ENCODE data around the gene GPC5.

GPC5 gene

DNA sequence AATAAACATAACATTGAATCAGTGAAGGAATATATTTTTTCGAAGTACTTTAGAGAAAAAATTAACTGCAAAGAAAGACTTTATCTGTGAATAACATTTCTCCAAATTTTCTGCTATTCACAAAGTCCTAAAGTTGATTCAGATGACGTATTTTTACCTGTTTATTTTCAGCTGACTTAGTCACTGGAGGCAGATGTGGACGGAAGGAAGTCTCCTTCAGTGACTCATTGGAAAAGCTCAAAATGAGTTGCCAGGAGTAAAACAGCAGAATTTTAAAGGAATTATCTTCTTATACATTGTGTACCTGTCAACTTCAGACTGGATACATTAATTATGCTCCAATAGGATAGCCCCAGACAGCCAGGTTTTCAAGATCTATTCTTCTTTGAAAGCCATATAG lies 1148.8 kb downstream of the GPC5 start:
- H3K36me3 ChIP-seq (replicated peaks; ENCODE audit: low read depth, low read length), result peaks cover under 1% of the 10 kb centered on the region
- H3K9ac ChIP-seq (ENCODE audit: low read length), result no peak overlapping the region
- peak overlapping the region; percentile 30 for H3K27ac ChIP-seq (ENCODE audit: low read length)
- peaks cover 21% of the 10 kb centered on the region for H3K4me1 ChIP-seq (ENCODE audit: low read length)
- H3K27me3 ChIP-seq (ENCODE audit: low read depth, low read length), result no peaks in the 10 kb centered on the region
- H3K9me3 ChIP-seq (ENCODE audit: insufficient read depth, low read length), result peaks cover 3% of the 10 kb centered on the region; the same call in 1 of the 2 replicates
- no peak overlapping the region for H3K4me3 ChIP-seq (ENCODE audit: low read length)
- no peaks in the 10 kb centered on the region for H4K20me1 ChIP-seq (ENCODE audit: insufficient read depth, low read length)
- H2AFZ ChIP-seq (ENCODE audit: low read depth, low read length), result no peak overlapping the region
- peak overlapping the region; percentile 9; the same call in 1 of the 2 replicates for H3K4me2 ChIP-seq (ENCODE audit: low read length)
- TF ChIP-seq CTCF (IDR thresholded peaks at IDR 0.05; ENCODE audit: low read depth, low read length), result no peak
- TF ChIP-seq EZH2phosphoT487 (IDR thresholded peaks at IDR 0.05; ENCODE audit: low read depth), result no peak
- no peaks in the 10 kb centered on the region for H3K79me2 ChIP-seq (ENCODE audit: low read length)

DNA sequence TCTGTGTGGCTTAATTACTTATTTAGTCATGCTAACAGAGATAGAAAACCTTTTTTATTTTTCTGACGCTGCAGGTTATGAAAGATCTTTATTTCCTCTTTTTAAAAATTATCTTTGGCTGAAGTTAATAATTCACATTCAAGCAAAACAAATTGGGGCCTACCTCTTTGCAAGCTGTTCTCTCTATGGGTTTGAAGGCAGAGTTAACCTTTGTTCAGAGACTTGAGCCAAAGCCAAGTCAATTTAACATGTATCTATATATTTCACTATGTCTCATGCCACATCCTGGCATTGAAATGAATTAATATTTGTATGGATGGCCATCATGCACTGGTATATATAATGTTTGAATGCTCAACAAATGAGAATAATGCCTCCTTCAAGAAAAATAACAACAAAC lies 1150.9 kb downstream of the GPC5 start:
- no peaks in the 10 kb centered on the region for H3K27me3 ChIP-seq (ENCODE audit: low read depth, low read length)
- H3K9ac ChIP-seq (ENCODE audit: low read length), result no peak overlapping the region
- H3K9me3 ChIP-seq (ENCODE audit: insufficient read depth, low read length), result no peaks in the 10 kb centered on the region
- TF ChIP-seq EZH2phosphoT487 (IDR thresholded peaks at IDR 0.05; ENCODE audit: low read depth) (no peak), CTCF (IDR thresholded peaks at IDR 0.05; ENCODE audit: low read depth, low read length) (no peak)
- no peaks in the 10 kb centered on the region for H3K79me2 ChIP-seq (ENCODE audit: low read length)
- peak overlapping the region; percentile 16; the same call in 1 of the 2 replicates for H2AFZ ChIP-seq (ENCODE audit: low read depth, low read length)
- H4K20me1 ChIP-seq (ENCODE audit: insufficient read depth, low read length), result no peaks in the 10 kb centered on the region
- peaks cover 21% of the 10 kb centered on the region for H3K4me1 ChIP-seq (ENCODE audit: low read length)
- H3K27ac ChIP-seq (ENCODE audit: low read length), result peak overlapping the region; percentile 68
- no peak overlapping the region for H3K4me3 ChIP-seq (ENCODE audit: low read length)
- H3K36me3 ChIP-seq (replicated peaks; ENCODE audit: low read depth, low read length), result no peaks in the 10 kb centered on the region
- peak overlapping the region; percentile 42 for H3K4me2 ChIP-seq (ENCODE audit: low read length)

DNA sequence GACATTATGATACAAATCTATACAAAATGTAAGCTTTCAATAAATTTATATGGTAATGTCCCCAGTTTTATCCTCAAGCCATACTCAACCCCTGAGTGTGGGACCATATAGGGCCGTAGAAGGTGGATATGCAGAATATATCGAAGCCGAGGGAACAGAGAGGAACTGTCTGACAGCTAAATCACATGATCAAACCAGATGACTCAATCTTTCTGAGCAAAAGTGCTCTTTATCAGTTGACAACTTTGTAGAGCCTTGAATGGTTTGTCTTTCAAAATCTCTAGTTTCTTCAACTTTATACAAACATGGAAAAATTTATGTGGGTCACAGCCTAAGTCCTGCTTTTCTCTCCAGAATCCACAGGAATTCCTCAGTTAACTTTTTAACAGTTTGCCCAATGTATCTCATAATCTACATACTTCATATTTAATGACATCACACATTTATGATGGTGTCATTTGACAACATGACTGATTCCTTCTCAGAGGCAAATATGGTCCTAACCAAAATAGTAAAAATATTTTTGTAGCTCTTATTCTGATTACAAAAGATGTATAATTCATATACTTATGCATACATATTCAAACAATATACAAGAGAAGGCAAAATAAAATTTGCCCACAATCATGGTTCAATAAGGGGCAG lies 1155.2 kb downstream of the GPC5 start:
- H3K27me3 ChIP-seq (ENCODE audit: low read depth, low read length), result no peaks in the 10 kb centered on the region
- H3K4me3 ChIP-seq (ENCODE audit: low read length), result no peak overlapping the region
- H3K4me2 ChIP-seq (ENCODE audit: low read length), result no peak overlapping the region
- TF ChIP-seq EZH2phosphoT487 (IDR thresholded peaks at IDR 0.05; ENCODE audit: low read depth) (no peak), CTCF (IDR thresholded peaks at IDR 0.05; ENCODE audit: low read depth, low read length) (no peak)
- H3K79me2 ChIP-seq (ENCODE audit: low read length), result no peaks in the 10 kb centered on the region
- no peak overlapping the region for H2AFZ ChIP-seq (ENCODE audit: low read depth, low read length)
- no peaks in the 10 kb centered on the region for H3K9me3 ChIP-seq (ENCODE audit: insufficient read depth, low read length)
- peaks cover 13% of the 10 kb centered on the region for H3K4me1 ChIP-seq (ENCODE audit: low read length)
- H3K27ac ChIP-seq (ENCODE audit: low read length), result no peak overlapping the region
- no peaks in the 10 kb centered on the region for H4K20me1 ChIP-seq (ENCODE audit: insufficient read depth, low read length)
- H3K9ac ChIP-seq (ENCODE audit: low read length), result no peak overlapping the region
- no peaks in the 10 kb centered on the region for H3K36me3 ChIP-seq (replicated peaks; ENCODE audit: low read depth, low read length)

- TF ChIP-seq CTCF (IDR thresholded peaks at IDR 0.05; ENCODE audit: low read depth, low read length) (no peak), EZH2phosphoT487 (IDR thresholded peaks at IDR 0.05; ENCODE audit: low read depth) (no peak)
These were observed 1162.5 kb downstream of the GPC5 start for GRCh38 chr13:92560883-92561282.

More at GRCh38 chr13:92560883-92561282, 1162.5 kb downstream of the GPC5 start:
- H4K20me1 ChIP-seq (ENCODE audit: insufficient read depth, low read length), result no peaks in the 10 kb centered on the region
- H3K79me2 ChIP-seq (ENCODE audit: low read length), result no peaks in the 10 kb centered on the region
- no peaks in the 10 kb centered on the region for H3K4me1 ChIP-seq (ENCODE audit: low read length)
- no peak overlapping the region for H3K4me3 ChIP-seq (ENCODE audit: low read length)
- no peaks in the 10 kb centered on the region for H3K27me3 ChIP-seq (ENCODE audit: low read depth, low read length)
- H3K36me3 ChIP-seq (replicated peaks; ENCODE audit: low read depth, low read length), result no peaks in the 10 kb centered on the region
- H3K27ac ChIP-seq (ENCODE audit: low read length), result no peak overlapping the region
- H3K9me3 ChIP-seq (ENCODE audit: insufficient read depth, low read length), result no peaks in the 10 kb centered on the region
- H2AFZ ChIP-seq (ENCODE audit: low read depth, low read length), result no peak overlapping the region
- no peak overlapping the region for H3K4me2 ChIP-seq (ENCODE audit: low read length)
- H3K9ac ChIP-seq (ENCODE audit: low read length), result no peak overlapping the region

Data from OCI-LY3 (cell line).